GM19395 (cell line): Measurements from ENCODE around the gene ACSL3.
"Not testable (repeated sequence)": the region's sequence is repeated elsewhere in the genome, so short reads cannot be mapped to it uniquely, and the experiment has no call there.

ENCODE experiments used
- ATAC-seq: cut with Tn5 transposase; IDR thresholded peaks from one replicate; pipeline ENCODE4 v1.9.1; 2021; ENCODE audit warnings: mild to moderate bottlenecking, moderate library complexity; ENCODE audit not compliant: unreplicated experiment

Gene ACSL3

GRCh38 chr2:222851956-222852617, 8.7 kb upstream of the ACSL3 start:
- no peak for ATAC-seq

GRCh38 chr2:222854773-222855700, 5.8 kb upstream of the ACSL3 start:
- ATAC-seq: no peak

- no peak for ATAC-seq
Measured at GRCh38 chr2:222859786-222860612, 837 bp upstream of the ACSL3 start.

GRCh38 chr2:222861411-222862105, 722 bp downstream of the ACSL3 start:
- peak; percentile 45 for ATAC-seq

- no peak for ATAC-seq
Measured at GRCh38 chr2:222862106-222862908, 1.5 kb downstream of the ACSL3 start.

GRCh38 chr2:222862909-222863544, 2.2 kb downstream of the ACSL3 start:
- no peak for ATAC-seq

GRCh38 chr2:222864296-222864695, 3.5 kb downstream of the ACSL3 start:
- ATAC-seq: no peak

- ATAC-seq: no peak
Measured at GRCh38 chr2:222865301-222865700, 4.5 kb downstream of the ACSL3 start.

- no peak for ATAC-seq
Measured at GRCh38 chr2:222866358-222866960, 5.6 kb downstream of the ACSL3 start.

- not testable (repeated sequence) for ATAC-seq
Measured at GRCh38 chr2:222868560-222869251, 7.9 kb downstream of the ACSL3 start.

GRCh38 chr2:222869252-222869560, 8.4 kb downstream of the ACSL3 start:
- no peak for ATAC-seq

- no peak for ATAC-seq
Measured at GRCh38 chr2:222871291-222871690, 10.5 kb downstream of the ACSL3 start.

- ATAC-seq: no peak
Measured at GRCh38 chr2:222872551-222872950, 11.7 kb downstream of the ACSL3 start.

GRCh38 chr2:222875482-222875881, 14.6 kb downstream of the ACSL3 start:
- ATAC-seq: no peak

GRCh38 chr2:222876947-222877346, 16.1 kb downstream of the ACSL3 start:
- no peak for ATAC-seq

GRCh38 chr2:222877556-222878300, 16.9 kb downstream of the ACSL3 start:
- no peak for ATAC-seq

GRCh38 chr2:222878301-222878876, 17.6 kb downstream of the ACSL3 start:
- no peak for ATAC-seq
